ES-I3 (cell line): ENCODE results near the gene SLC9A4.

Source experiments
- H3K36me3 ChIP-seq: 2 replicates; pipeline ENCODE4 v1.6.1; 2013; ENCODE audit warnings: mild to moderate bottlenecking, low read length, control low read depth, moderate library complexity; ENCODE audit not compliant: insufficient read depth
- H3K4me1 ChIP-seq: 2 replicates; pipeline ENCODE4 v1.6.1; 2013; ENCODE audit warnings: mild to moderate bottlenecking, control low read depth, low read length; ENCODE audit not compliant: insufficient read depth
- H3K9ac ChIP-seq: 2 replicates; pipeline ENCODE4 v1.6.1; 2013; ENCODE audit warnings: low read depth, mild to moderate bottlenecking, low read length, moderate library complexity
- H3K9me3 ChIP-seq: 2 replicates; pipeline ENCODE4 v1.6.1; 2013; ENCODE audit warnings: mild to moderate bottlenecking, low read length, moderate library complexity; ENCODE audit not compliant: control insufficient read depth, insufficient read depth

Gene SLC9A4

GRCh38 chr2:102438578-102438977, 34.4 kb upstream of the SLC9A4 start:
- H3K9me3 ChIP-seq: no peaks in the 10 kb centered on the region
- H3K4me1 ChIP-seq: peaks cover 4% of the 10 kb centered on the region; the same call in 1 of the 2 replicates
- H3K9ac ChIP-seq: no peak overlapping the region
- H3K36me3 ChIP-seq: no peaks in the 10 kb centered on the region

GRCh38 chr2:102439065-102439695, 33.8 kb upstream of the SLC9A4 start:
- Histone ChIP-seq H3K36me3 (no peaks in the 10 kb centered on the region), H3K9ac (no peak overlapping the region), H3K9me3 (no peaks in the 10 kb centered on the region), H3K4me1 (peaks cover 4% of the 10 kb centered on the region; the same call in 1 of the 2 replicates)

GRCh38 chr2:102442967-102443828, 29.8 kb upstream of the SLC9A4 start:
- no peaks in the 10 kb centered on the region for H3K36me3 ChIP-seq
- H3K9ac ChIP-seq: no peak overlapping the region
- H3K4me1 ChIP-seq: peaks cover 4% of the 10 kb centered on the region; the same call in 1 of the 2 replicates
- H3K9me3 ChIP-seq: no peaks in the 10 kb centered on the region

GRCh38 chr2:102444233-102444632, 28.8 kb upstream of the SLC9A4 start:
- Histone ChIP-seq H3K9ac (no peak overlapping the region), H3K9me3 (no peaks in the 10 kb centered on the region), H3K4me1 (peaks cover 4% of the 10 kb centered on the region; the same call in 1 of the 2 replicates)

GRCh38 chr2:102446936-102447335, 26.1 kb upstream of the SLC9A4 start:
- peaks cover 4% of the 10 kb centered on the region; the same call in 1 of the 2 replicates for H3K4me1 ChIP-seq
- no peaks in the 10 kb centered on the region for H3K36me3 ChIP-seq

More at GRCh38 chr2:102444233-102444632, 28.8 kb upstream of the SLC9A4 start:
- H3K36me3 ChIP-seq: no peaks in the 10 kb centered on the region

GRCh38 chr2:102449370-102449974, 23.6 kb upstream of the SLC9A4 start:
- no peaks in the 10 kb centered on the region for H3K9me3 ChIP-seq
- no peak overlapping the region for H3K9ac ChIP-seq
- H3K4me1 ChIP-seq: no peaks in the 10 kb centered on the region
- no peaks in the 10 kb centered on the region for H3K36me3 ChIP-seq

More at GRCh38 chr2:102446936-102447335, 26.1 kb upstream of the SLC9A4 start:
- Histone ChIP-seq H3K9ac (no peak overlapping the region), H3K9me3 (no peaks in the 10 kb centered on the region)

- no peak overlapping the region for H3K9ac ChIP-seq
- H3K9me3 ChIP-seq: no peaks in the 10 kb centered on the region
- no peaks in the 10 kb centered on the region for H3K4me1 ChIP-seq
- H3K36me3 ChIP-seq: no peaks in the 10 kb centered on the region
These were observed 21.1 kb upstream of the SLC9A4 start for GRCh38 chr2:102451968-102452367.

GRCh38 chr2:102453501-102453900, 19.5 kb upstream of the SLC9A4 start:
- Histone ChIP-seq H3K9ac (no peak overlapping the region), H3K4me1 (no peaks in the 10 kb centered on the region), H3K9me3 (no peaks in the 10 kb centered on the region), H3K36me3 (no peaks in the 10 kb centered on the region)

GRCh38 chr2:102455061-102455670, 17.9 kb upstream of the SLC9A4 start:
- Histone ChIP-seq H3K9ac (no peak overlapping the region), H3K36me3 (no peaks in the 10 kb centered on the region), H3K9me3 (no peaks in the 10 kb centered on the region), H3K4me1 (no peaks in the 10 kb centered on the region)

GRCh38 chr2:102460467-102460866, 12.6 kb upstream of the SLC9A4 start:
- Histone ChIP-seq H3K36me3 (no peaks in the 10 kb centered on the region), H3K9me3 (no peaks in the 10 kb centered on the region)

GRCh38 chr2:102461188-102461587, 11.8 kb upstream of the SLC9A4 start:
- Histone ChIP-seq H3K4me1 (no peaks in the 10 kb centered on the region), H3K9me3 (no peaks in the 10 kb centered on the region), H3K9ac (no peak overlapping the region), H3K36me3 (no peaks in the 10 kb centered on the region)

More at GRCh38 chr2:102460467-102460866, 12.6 kb upstream of the SLC9A4 start:
- H3K9ac ChIP-seq: no peak overlapping the region
- no peaks in the 10 kb centered on the region for H3K4me1 ChIP-seq

- Histone ChIP-seq H3K4me1 (no peaks in the 10 kb centered on the region), H3K9me3 (no peaks in the 10 kb centered on the region), H3K9ac (no peak overlapping the region), H3K36me3 (no peaks in the 10 kb centered on the region)
These were observed 9.9 kb upstream of the SLC9A4 start for GRCh38 chr2:102463160-102463559.

- peaks cover 4% of the 10 kb centered on the region; the same call in 1 of the 2 replicates for H3K4me1 ChIP-seq
- no peaks in the 10 kb centered on the region for H3K9me3 ChIP-seq
- H3K9ac ChIP-seq: no peak overlapping the region
- H3K36me3 ChIP-seq: no peaks in the 10 kb centered on the region; the same call in 1 of the 2 replicates
These were observed 2.9 kb upstream of the SLC9A4 start for GRCh38 chr2:102470168-102470567.

- no peak overlapping the region for H3K9ac ChIP-seq
- H3K36me3 ChIP-seq: no peaks in the 10 kb centered on the region; the same call in 1 of the 2 replicates
- H3K9me3 ChIP-seq: no peaks in the 10 kb centered on the region
- H3K4me1 ChIP-seq: peaks cover 4% of the 10 kb centered on the region; the same call in 1 of the 2 replicates
These were observed 605 bp downstream of the SLC9A4 start for GRCh38 chr2:102473631-102474030.
